ENCODE data around the gene CHAD.

- TF ChIP-seq, protein P1, sequence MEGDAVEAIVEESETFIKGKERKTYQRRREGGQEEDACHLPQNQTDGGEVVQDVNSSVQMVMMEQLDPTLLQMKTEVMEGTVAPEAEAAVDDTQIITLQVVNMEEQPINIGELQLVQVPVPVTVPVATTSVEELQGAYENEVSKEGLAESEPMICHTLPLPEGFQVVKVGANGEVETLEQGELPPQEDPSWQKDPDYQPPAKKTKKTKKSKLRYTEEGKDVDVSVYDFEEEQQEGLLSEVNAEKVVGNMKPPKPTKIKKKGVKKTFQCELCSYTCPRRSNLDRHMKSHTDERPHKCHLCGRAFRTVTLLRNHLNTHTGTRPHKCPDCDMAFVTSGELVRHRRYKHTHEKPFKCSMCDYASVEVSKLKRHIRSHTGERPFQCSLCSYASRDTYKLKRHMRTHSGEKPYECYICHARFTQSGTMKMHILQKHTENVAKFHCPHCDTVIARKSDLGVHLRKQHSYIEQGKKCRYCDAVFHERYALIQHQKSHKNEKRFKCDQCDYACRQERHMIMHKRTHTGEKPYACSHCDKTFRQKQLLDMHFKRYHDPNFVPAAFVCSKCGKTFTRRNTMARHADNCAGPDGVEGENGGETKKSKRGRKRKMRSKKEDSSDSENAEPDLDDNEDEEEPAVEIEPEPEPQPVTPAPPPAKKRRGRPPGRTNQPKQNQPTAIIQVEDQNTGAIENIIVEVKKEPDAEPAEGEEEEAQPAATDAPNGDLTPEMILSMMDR (IDR thresholded peaks at IDR 0.05; ENCODE audit: low read depth, low read length, poor library complexity, severe bottlenecking) = peak; percentile 97
- no peak for TF ChIP-seq EZH2phosphoT487 (IDR thresholded peaks at IDR 0.05; ENCODE audit: borderline replicate concordance, low read length)
These were observed 13.8 kb upstream of the CHAD start for GRCh38 chr17:50482516-50482915.

Data from DOHH2 (cell line).